Measurements from ENCODE around the gene IQGAP2.
"Not testable (repeated sequence)": the region's sequence is repeated elsewhere in the genome, so short reads cannot be mapped to it uniquely, and the experiment has no call there.

The IQGAP2 gene

DNA sequence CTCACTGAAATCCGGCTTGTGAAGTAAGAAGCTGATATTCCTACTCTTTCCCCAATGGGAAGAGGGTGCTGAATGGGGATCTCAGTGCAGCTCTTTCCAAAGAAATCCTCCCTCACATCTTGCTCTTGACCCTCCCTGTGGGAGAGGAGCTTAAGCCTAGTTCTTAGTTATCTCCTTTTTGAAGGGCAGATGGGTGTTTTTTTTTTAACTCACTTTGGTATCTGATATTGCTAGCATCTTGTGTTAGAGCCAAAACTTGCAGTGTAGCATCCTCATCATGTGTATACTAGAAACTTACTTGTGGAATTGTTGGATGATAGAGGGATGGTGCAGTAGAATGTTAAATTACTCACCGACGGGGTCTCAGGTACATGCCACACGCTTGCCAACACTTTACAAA lies 129.9 kb downstream of the IQGAP2 start:
- no peak for DNase-seq (ENCODE audit: low read depth in 2 of 2)

DNA sequence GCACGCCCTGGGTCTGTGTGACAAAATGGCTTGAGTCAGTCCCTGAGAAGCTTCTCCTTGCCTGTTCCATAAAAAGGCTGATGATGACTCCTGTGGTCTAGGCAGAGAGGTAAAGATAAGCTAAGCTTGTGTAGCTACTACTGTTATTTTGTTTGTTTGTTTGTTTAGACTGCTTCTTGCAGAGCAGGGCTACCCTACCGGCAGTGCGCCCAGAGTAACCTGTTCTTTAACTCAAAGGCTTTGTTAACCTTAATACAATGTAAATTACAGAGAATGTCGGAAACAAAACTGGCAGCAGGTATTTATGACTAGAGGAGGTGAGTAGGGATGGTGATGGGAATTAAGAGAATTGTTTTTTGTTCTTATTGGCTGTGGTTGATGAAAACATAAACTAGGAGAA lies 132.5 kb downstream of the IQGAP2 start:
- no peak for DNase-seq (ENCODE audit: low read depth in 2 of 2)

- no peak for DNase-seq (ENCODE audit: low read depth in 2 of 2)
These were observed 134.0 kb downstream of the IQGAP2 start for GRCh38 chr5:76537073-76537543.

DNA sequence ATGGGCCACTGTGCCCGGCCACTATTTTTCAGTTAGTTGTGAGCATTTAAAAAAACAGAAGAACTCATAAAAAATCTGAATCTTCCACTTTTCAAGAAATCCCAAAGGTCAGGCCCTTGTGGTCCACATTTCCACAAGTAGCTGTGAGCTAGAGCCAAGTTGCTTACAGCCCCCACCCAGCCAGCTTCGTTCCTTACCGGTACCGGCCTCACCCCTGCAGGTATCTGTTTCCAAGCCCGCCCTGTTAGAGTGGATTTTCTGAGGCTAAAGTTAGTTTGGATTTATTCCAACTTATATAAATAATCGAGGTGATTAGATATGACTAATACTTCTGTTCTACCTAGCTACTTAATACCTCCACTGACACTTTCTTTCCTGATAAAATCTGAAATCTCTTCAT lies 139.2 kb downstream of the IQGAP2 start:
- no peak for DNase-seq (ENCODE audit: low read depth in 2 of 2)

DNA sequence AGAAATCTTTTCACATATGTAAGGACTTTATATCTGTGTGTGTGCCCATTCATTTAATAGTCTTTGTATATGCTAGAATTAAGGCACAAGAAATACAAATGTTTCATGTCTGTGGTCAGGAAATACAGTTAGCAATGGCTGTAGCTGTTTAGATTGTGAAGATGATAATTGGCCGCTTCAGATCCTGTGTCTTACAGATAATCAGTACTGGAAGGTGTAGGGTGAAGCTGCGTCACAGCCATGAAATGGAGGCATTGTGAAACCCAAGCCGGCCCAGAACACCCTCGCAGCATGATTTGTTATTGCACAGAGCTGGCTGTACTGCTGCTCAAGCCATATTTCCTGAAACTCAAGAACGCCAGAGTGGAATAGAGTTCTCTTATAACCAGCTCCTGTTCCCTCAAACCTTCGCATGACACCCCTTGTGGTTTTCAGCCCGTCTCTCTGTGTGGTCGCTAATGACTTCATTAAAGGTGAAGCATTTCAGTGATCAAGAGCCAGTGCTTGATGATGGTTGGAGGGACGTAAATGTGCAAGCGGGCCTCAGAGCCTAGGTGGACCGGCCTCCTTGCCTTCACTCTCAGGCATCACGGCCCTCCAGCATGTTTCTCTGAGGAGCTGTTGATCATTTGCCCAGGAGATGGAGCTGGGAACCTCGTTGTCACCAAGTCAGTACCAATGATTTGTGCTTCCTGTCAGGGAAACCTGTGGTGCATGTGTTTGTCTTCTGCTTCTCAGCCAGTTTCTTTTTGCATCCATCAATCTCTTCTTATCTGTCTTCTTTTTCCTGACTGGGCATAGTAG lies 140.0 kb downstream of the IQGAP2 start:
- DNase-seq (ENCODE audit: low read depth in 2 of 2): peak; percentile 22 to 33

GRCh38 chr5:76544268-76544926 lies 141.3 kb downstream of the IQGAP2 start:
- peak in 1 of 2 donors; percentile 38 for DNase-seq (ENCODE audit: low read depth in 2 of 2)

DNA sequence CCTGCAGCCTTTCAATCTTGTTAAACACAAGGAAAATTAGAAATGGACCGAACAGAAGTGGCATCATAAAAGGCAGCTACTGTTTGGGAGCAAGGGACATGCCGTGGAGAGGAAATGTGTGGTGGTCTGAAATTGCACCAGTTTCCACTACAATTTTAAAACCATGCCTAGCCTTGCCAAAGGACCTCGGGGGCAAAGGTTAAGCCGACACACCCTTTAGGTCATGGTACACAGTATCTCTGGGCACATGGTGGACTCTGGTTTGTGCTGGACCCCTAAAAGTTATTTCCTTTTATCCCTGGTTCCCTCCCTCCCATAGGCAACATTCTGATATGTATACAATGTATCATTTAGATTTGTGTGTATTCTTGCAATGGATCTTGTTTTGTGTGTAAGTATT lies 142.1 kb downstream of the IQGAP2 start:
- DNase-seq (ENCODE audit: low read depth in 2 of 2): no peak

GRCh38 chr5:76546497-76547102 lies 143.5 kb downstream of the IQGAP2 start:
- no peak for DNase-seq (ENCODE audit: low read depth in 2 of 2)

DNA sequence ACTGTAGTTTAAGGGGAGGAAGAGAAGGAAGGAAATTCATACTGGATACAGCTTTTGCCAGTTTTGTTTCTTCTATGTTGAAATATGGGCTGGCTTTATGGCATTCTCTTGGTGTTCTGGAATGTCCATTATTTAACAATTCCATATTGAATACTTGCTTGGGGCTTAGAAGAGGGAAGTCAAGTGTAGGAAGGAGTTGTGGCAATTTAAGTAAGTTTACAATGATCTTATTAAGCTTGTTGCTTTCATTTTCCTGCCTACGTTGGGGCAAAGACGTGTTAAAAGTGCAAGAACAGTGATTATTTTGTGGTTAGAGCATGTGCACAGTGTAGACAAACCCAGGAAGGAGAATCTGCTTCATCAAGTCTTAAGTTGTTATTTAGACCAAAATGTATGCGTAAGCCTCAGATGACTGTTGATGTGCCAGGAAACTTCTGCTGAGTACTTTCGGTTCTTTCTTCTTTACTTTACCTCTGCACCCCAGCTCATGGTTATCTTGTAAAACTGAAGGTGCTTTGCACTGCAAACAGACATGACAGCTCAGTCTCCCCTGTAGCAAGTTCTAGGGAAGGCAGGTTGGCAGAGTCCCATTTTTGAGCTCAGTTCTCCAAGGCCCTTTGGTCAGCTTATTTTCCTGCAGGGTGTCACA lies 144.3 kb downstream of the IQGAP2 start:
- no peak for DNase-seq (ENCODE audit: low read depth in 2 of 2)

DNA sequence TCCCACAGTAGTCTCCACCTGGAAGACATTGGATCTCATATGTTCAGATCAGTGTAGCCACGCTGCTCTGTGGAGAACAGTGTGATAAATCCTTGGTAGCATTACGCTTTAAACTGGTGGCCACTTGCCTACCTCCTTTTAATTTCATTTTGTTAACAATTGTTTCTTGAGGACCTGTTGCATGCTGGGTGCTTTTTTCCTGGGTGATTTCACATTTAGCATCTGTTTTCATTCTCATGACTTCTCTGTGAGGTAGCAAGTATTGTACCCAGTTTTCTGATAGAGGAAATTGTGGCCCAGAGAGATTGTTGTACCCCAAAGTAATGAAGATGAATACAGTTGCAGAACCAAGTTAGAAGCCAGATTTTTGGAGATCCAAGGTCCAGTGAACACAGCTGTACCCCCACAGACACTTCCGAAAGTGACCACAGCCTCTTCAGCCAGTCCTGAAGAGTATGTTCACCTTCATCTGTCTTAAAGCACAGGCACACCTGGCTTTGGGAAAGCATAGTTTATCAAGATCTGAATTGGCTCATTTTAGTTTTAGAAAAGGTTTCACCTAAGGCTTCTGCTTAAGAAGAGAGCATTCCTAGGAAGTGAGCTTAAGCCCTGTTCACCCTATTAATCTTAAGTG lies 144.9 kb downstream of the IQGAP2 start:
- no peak for DNase-seq (ENCODE audit: low read depth in 2 of 2)

DNA sequence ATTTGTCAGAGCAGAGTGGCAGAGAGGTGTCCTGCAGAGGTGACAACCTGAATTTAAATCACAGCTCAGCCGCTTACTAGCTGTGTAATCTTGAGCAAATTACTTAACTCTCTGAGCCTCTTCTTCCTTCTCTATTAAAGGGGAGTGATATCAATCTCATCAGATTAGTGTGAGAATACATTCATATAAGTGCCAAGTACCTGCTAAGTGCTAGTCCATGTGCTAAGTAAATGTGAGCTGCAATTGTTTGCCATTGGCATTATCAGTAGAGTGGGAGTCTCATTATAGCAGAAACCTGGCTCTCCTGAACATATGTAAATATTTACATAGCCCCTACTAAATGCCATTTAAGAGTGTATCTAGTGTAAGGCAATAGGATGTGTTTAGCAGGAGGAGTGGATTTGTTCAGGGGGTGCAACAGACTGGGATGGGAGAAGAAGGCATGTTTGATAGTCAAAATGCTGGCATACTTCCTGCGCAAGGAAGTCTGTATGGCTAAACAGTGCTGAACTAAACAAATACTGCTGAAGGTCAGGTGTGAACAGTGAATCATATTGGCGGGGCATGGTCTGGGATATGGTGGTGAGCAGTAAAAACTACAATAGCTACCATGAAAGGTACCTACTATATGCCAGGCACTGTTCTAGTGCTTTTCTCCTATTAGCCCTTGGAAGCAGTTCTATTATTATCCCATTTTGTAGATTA lies 145.6 kb downstream of the IQGAP2 start:
- no peak for DNase-seq (ENCODE audit: low read depth in 2 of 2)

- not testable (repeated sequence) for DNase-seq (ENCODE audit: low read depth in 2 of 2)
These were observed 147.8 kb downstream of the IQGAP2 start for GRCh38 chr5:76550881-76551280.

- no peak for DNase-seq (ENCODE audit: low read depth in 2 of 2)
These were observed 149.5 kb downstream of the IQGAP2 start for GRCh38 chr5:76552546-76552945.

DNA sequence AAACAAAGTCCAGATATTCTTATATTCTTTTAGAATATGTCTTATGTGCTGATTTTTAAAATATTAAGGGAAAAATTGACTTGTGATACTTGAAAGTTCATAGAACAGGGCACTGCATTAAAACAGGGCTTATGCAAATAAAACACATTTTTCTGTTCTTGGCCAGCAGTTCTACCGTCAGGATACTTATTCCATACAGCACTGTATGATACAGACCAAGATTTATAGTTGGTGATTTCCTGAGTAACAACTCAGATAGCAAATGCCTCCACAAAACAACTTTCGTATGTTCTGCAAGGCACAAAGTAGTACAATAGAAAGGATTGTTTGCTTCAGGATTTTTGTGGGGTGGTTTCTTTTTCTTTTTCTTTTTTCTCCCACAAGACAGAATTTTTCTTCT lies 150.2 kb downstream of the IQGAP2 start:
- DNase-seq (ENCODE audit: low read depth in 2 of 2): no peak

- no peak for DNase-seq (ENCODE audit: low read depth in 2 of 2)
These were observed 152.0 kb downstream of the IQGAP2 start for GRCh38 chr5:76555114-76555513.

- no peak for DNase-seq (ENCODE audit: low read depth in 2 of 2)
These were observed 152.6 kb downstream of the IQGAP2 start for GRCh38 chr5:76555717-76556116.

- no peak for DNase-seq (ENCODE audit: low read depth in 2 of 2)
These were observed 153.6 kb downstream of the IQGAP2 start for GRCh38 chr5:76556511-76557221.

DNA sequence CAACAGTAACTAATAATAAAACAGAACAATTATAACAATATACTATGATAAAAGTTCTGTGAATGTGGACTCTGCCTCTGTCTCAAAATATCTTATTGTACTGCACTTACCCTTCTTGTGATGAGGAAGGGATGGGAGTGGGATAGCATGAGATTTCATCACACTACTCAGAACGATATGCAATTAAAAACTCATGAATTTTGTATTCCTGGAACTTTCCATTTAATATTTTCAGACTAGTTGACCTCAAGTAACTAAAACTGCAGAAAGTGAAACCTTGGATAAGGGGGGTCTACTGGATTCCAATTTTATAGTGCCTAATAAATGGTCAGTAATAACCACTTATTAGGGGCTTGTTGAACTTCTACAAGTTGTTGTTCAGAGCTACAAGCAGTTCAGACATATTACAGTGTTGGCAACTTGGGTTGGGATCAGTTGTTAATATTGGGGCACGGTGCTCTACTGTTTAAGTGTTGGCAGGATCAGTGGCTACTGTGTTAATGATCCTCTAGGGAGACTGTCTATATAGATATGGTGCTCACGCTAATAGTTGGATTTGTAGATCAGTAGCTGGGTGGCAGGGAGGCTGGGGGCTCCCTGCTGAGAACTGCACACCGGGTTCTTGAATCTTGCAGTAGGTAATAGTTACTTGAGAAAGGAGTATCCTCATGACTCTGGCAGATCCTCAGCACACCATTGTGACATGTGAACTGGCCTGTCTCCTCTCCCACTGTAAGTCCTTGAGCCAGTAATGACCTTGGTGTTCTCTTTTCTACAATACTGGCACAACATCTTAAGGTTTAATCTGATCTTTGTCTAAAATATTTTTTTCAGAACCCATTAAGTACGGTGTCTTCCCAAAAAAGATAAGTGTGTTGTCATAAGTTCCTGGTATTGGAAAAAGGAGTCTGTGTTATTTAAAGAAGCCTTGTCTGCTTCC lies 158.1 kb downstream of the IQGAP2 start:
- DNase-seq (ENCODE audit: low read depth in 2 of 2): no peak

DNA sequence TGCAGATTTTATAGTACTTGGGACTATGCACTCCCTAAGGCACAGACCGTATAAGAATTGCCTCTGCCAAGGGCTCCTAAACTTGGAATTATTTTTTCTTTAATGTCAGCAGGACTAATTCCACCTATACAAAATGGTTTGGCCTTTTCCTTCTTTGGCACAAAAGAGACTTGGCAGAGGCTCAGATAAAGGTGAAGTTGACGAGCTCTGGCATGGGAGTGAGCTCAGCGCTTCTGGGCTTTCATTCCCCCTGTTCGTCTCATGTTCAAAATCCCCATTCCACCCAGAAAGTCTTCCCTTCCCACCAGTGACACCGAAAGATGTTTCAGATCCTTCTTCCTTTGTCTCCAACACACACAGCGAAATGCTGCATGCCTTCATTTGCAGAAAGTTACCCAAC lies 158.9 kb downstream of the IQGAP2 start:
- DNase-seq (ENCODE audit: low read depth in 2 of 2): no peak
